GM12875 (cell line): ENCODE results near the gene LTB.

ENCODE experiments used
- H3K4me3 ChIP-seq: one replicate; pipeline ENCODE4 v1.5.1; 2011; ENCODE audit warnings: low read depth, low read length, control low read depth
- TF ChIP-seq, protein P1 (sequence below): IDR thresholded peaks from 2 replicates; pipeline ENCODE4 v1.5.1; 2011; ENCODE audit warnings: low read depth, mild to moderate bottlenecking, control low read depth, inconsistent platforms, low read length, moderate library complexity, borderline replicate concordance; ENCODE audit not compliant: insufficient read depth

LTB gene

DNA sequence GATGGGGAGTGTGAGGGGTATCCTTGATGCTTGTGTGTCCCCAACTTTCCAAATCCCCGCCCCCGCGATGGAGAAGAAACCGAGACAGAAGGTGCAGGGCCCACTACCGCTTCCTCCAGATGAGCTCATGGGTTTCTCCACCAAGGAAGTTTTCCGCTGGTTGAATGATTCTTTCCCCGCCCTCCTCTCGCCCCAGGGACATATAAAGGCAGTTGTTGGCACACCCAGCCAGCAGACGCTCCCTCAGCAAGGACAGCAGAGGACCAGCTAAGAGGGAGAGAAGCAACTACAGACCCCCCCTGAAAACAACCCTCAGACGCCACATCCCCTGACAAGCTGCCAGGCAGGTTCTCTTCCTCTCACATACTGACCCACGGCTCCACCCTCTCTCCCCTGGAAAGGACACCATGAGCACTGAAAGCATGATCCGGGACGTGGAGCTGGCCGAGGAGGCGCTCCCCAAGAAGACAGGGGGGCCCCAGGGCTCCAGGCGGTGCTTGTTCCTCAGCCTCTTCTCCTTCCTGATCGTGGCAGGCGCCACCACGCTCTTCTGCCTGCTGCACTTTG lies 6.8 kb downstream of the LTB start, which contains the start of gene TNF:
TNF (plus strand) TSS at position 231 of the 567 bp plus-strand sequence; CDS start at position 408, 177 bp downstream.
- H3K4me3 ChIP-seq = peak within 1 kb of the TSS; percentile 64
- TF ChIP-seq, protein P1, sequence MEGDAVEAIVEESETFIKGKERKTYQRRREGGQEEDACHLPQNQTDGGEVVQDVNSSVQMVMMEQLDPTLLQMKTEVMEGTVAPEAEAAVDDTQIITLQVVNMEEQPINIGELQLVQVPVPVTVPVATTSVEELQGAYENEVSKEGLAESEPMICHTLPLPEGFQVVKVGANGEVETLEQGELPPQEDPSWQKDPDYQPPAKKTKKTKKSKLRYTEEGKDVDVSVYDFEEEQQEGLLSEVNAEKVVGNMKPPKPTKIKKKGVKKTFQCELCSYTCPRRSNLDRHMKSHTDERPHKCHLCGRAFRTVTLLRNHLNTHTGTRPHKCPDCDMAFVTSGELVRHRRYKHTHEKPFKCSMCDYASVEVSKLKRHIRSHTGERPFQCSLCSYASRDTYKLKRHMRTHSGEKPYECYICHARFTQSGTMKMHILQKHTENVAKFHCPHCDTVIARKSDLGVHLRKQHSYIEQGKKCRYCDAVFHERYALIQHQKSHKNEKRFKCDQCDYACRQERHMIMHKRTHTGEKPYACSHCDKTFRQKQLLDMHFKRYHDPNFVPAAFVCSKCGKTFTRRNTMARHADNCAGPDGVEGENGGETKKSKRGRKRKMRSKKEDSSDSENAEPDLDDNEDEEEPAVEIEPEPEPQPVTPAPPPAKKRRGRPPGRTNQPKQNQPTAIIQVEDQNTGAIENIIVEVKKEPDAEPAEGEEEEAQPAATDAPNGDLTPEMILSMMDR = no peak

DNA sequence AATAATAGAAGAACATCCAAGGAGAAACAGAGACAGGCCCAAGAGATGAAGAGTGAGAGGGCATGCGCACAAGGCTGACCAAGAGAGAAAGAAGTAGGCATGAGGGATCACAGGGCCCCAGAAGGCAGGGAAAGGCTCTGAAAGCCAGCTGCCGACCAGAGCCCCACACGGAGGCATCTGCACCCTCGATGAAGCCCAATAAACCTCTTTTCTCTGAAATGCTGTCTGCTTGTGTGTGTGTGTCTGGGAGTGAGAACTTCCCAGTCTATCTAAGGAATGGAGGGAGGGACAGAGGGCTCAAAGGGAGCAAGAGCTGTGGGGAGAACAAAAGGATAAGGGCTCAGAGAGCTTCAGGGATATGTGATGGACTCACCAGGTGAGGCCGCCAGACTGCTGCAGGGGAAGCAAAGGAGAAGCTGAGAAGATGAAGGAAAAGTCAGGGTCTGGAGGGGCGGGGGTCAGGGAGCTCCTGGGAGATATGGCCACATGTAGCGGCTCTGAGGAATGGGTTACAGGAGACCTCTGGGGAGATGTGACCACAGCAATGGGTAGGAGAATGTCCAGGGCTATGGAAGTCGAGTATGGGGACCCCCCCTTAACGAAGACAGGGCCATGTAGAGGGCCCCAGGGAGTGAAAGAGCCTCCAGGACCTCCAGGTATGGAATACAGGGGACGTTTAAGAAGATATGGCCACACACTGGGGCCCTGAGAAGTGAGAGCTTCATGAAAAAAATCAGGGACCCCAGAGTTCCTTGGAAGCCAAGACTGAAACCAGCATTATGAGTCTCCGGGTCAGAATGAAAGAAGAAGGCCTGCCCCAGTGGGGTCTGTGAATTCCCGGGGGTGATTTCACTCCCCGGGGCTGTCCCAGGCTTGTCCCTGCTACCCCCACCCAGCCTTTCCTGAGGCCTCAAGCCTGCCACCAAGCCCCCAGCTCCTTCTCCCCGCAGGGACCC lies 7.8 kb downstream of the LTB start:
- TF ChIP-seq, protein P1 = no peak
- peak overlapping the region; percentile 64 for H3K4me3 ChIP-seq

DNA sequence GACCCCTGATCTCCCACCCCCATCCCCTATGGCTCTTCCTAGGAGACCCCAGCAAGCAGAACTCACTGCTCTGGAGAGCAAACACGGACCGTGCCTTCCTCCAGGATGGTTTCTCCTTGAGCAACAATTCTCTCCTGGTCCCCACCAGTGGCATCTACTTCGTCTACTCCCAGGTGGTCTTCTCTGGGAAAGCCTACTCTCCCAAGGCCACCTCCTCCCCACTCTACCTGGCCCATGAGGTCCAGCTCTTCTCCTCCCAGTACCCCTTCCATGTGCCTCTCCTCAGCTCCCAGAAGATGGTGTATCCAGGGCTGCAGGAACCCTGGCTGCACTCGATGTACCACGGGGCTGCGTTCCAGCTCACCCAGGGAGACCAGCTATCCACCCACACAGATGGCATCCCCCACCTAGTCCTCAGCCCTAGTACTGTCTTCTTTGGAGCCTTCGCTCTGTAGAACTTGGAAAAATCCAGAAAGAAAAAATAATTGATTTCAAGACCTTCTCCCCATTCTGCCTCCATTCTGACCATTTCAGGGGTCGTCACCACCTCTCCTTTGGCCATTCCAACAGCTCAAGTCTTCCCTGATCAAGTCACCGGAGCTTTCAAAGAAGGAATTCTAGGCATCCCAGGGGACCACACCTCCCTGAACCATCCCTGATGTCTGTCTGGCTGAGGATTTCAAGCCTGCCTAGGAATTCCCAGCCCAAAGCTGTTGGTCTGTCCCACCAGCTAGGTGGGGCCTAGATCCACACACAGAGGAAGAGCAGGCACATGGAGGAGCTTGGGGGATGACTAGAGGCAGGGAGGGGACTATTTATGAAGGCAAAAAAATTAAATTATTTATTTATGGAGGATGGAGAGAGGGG lies 8.8 kb downstream of the LTB start:
- TF ChIP-seq, protein P1 = no peak
- peak overlapping the region; percentile 65 for H3K4me3 ChIP-seq

DNA sequence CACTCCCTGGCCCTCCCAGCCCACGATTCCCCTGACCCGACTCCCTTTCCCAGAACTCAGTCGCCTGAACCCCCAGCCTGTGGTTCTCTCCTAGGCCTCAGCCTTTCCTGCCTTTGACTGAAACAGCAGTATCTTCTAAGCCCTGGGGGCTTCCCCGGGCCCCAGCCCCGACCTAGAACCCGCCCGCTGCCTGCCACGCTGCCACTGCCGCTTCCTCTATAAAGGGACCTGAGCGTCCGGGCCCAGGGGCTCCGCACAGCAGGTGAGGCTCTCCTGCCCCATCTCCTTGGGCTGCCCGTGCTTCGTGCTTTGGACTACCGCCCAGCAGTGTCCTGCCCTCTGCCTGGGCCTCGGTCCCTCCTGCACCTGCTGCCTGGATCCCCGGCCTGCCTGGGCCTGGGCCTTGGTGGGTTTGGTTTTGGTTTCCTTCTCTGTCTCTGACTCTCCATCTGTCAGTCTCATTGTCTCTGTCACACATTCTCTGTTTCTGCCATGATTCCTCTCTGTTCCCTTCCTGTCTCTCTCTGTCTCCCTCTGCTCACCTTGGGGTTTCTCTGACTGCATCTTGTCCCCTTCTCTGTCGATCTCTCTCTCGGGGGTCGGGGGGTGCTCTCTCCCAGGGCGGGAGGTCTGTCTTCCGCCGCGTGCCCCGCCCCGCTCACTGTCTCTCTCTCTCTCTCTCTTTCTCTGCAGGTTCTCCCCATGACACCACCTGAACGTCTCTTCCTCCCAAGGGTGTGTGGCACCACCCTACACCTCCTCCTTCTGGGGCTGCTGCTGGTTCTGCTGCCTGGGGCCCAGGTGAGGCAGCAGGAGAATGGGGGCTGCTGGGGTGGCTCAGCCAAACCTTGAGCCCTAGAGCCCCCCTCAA lies 9.9 kb downstream of the LTB start, which contains the start of gene LTA:
LTA (plus strand) TSS at position 249 of the 871 bp plus-strand sequence; CDS start at position 703, 454 bp downstream.
- H3K4me3 ChIP-seq = peak within 1 kb of the TSS; percentile 65
- TF ChIP-seq, protein P1 = no peak

DNA sequence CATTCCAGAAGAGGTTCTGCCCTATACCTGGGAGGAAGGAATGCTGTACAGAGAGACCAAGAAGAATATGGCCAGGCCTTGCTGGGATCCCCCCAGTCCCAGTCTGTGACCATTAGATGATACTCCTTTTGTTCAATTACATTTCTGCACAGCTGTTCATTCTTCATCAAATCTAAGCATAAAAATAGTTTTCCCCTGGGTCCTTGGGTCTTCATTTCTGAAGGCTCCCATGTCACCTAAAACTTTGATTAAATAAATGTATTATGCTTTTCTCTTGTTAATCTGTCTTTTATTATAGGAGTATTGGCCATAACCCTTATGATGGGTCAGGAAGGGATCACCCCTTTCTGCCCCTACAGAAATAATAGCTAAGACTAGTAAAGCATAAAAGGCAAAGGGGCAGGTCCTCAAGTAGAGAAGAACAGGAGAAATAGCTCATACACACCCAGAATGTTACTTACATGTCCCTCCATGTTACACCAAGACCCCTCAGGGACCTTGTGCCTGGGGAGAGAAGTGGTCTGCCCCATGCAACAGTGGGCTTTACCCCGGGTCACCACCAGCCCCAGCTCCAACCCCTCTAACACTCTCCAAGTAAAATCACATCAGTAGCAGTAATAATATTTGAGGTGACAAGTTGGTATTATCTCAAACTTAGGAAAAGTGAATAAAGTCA lies 12.2 kb downstream of the LTB start:
- TF ChIP-seq, protein P1 = no peak
- H3K4me3 ChIP-seq = no peak overlapping the region
